ENCODE results near the gene MYOM3.
"Not testable (repeated sequence)": the region's sequence is repeated elsewhere in the genome, so short reads cannot be mapped to it uniquely, and the experiment has no call there.

The MYOM3 gene

DNA sequence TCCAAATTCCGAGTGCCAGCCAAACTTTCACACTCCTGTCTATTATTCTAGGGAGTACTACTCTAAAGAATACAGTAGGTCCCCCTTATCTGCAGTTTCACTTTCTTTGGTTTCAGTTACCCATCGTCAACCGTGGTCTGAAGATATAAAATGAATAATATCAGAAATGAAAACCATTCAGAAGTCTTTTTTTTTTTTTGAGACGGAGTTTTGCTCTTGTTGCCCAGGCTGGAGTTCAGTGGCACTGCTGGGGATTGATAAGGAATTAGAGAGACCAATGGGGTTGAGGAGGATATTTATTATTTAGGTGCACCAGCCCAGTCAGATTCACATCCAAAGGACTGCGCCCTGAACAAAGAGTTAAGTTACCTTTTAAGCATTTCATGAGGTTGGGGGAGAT lies 79.0 kb downstream of the MYOM3 start:
- H3K36me3 ChIP-seq (ENCODE audit: control insufficient read depth, low read length), result no peaks in the 10 kb centered on the region
- H3K4me2 ChIP-seq (ENCODE audit: low read length), result no peak overlapping the region
- H3K4me3 ChIP-seq (ENCODE audit: low read length), result no peak overlapping the region
- no peaks in the 10 kb centered on the region for H3K79me2 ChIP-seq (ENCODE audit: control insufficient read depth, low read length)
- no peaks in the 10 kb centered on the region for H3F3A ChIP-seq (ENCODE audit: control insufficient read depth, insufficient read depth)
- H3K4me1 ChIP-seq (ENCODE audit: control insufficient read depth, low read length), result no peaks in the 10 kb centered on the region
- no peaks in the 10 kb centered on the region; the same call in 1 of the 2 replicates for H3K27me3 ChIP-seq (ENCODE audit: control insufficient read depth, low read length)
- no peak overlapping the region for H3K27ac ChIP-seq (ENCODE audit: low read depth, low read length)
- no peaks in the 10 kb centered on the region for H3K9me3 ChIP-seq (ENCODE audit: control insufficient read depth, insufficient read depth, low read length)
- no peaks in the 10 kb centered on the region for H4K20me1 ChIP-seq (ENCODE audit: control insufficient read depth, insufficient read depth, low read depth, low read length)
- H3K9me2 ChIP-seq (replicated peaks; ENCODE audit: control insufficient read depth, low read length), result no peaks in the 10 kb centered on the region
- no peak for TF ChIP-seq EZH2phosphoT487 (IDR thresholded peaks at IDR 0.05; ENCODE audit: borderline replicate concordance, low read length)
- TF ChIP-seq, protein P1, sequence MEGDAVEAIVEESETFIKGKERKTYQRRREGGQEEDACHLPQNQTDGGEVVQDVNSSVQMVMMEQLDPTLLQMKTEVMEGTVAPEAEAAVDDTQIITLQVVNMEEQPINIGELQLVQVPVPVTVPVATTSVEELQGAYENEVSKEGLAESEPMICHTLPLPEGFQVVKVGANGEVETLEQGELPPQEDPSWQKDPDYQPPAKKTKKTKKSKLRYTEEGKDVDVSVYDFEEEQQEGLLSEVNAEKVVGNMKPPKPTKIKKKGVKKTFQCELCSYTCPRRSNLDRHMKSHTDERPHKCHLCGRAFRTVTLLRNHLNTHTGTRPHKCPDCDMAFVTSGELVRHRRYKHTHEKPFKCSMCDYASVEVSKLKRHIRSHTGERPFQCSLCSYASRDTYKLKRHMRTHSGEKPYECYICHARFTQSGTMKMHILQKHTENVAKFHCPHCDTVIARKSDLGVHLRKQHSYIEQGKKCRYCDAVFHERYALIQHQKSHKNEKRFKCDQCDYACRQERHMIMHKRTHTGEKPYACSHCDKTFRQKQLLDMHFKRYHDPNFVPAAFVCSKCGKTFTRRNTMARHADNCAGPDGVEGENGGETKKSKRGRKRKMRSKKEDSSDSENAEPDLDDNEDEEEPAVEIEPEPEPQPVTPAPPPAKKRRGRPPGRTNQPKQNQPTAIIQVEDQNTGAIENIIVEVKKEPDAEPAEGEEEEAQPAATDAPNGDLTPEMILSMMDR (IDR thresholded peaks at IDR 0.05; ENCODE audit: low read depth, low read length, poor library complexity, severe bottlenecking), result no peak

DNA sequence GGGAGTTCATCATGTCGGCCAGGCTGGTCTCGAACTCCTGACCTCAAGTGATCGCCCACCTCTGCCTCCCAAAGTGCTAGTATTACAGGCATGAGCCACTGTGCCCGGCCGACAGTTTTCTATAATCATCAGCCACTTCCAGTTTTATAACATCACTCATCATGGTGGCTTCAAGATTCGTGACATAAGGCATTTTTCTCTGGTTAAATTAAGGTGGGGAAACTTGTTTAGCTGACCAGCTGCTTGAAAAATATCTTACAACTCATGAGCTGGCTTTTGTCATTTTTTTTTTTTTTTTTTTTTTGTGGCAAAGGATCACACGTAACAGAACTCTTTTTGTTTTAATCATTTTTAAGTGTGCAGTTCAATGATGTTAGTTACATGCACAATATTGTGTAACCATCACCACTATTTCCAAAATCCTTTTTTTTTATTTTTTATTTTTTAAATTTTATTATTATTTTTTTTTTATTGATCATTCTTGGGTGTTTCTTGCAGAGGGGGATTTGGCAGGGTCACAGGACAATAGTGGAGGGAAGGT lies 80.9 kb downstream of the MYOM3 start:
- H3K36me3 ChIP-seq (ENCODE audit: control insufficient read depth, low read length); H3K4me3 ChIP-seq (ENCODE audit: low read length); H3K4me1 ChIP-seq (ENCODE audit: control insufficient read depth, low read length); H3K27ac ChIP-seq (ENCODE audit: low read depth, low read length); H3K27me3 ChIP-seq (ENCODE audit: control insufficient read depth, low read length); H3K4me2 ChIP-seq (ENCODE audit: low read length); H3F3A ChIP-seq (ENCODE audit: control insufficient read depth, insufficient read depth); H3K79me2 ChIP-seq (ENCODE audit: control insufficient read depth, low read length); H3K9me2 ChIP-seq (replicated peaks; ENCODE audit: control insufficient read depth, low read length); H4K20me1 ChIP-seq (ENCODE audit: control insufficient read depth, insufficient read depth, low read depth, low read length); H3K9me3 ChIP-seq (ENCODE audit: control insufficient read depth, insufficient read depth, low read length): not testable (repeated sequence)

DNA sequence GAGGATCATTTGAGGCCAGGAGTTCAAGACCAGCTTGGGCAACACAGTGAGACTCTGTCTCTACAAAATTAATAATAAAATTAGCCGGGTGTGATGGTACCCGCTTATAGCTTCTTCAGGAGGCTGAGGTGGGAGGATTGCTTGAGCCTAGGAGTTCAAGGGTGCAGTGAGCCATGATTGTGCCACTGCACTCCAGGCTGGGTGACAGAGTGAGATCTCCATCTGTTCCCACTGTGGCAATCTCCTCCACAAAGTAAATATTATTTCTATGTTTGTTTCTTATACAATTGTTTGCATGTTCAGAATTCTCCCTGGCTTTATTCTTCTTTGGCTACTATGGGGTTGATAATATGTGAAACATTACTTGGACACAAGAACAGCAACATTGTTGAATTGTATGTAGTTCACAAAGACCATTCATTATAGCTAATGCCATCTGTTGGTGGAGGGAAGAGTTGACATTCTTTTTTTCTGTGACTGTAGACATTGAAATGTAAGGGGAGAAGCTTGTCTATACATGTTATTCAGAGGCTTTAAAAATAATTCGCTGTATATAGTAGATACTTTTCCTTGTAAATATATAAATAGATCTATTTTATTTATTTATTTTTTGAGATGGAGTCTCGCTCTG lies 84.0 kb downstream of the MYOM3 start:
- Histone ChIP-seq H3K9me3 (ENCODE audit: control insufficient read depth, insufficient read depth, low read length) (no peaks in the 10 kb centered on the region), H4K20me1 (ENCODE audit: control insufficient read depth, insufficient read depth, low read depth, low read length) (no peaks in the 10 kb centered on the region), H3F3A (ENCODE audit: control insufficient read depth, insufficient read depth) (no peaks in the 10 kb centered on the region), H3K27ac (ENCODE audit: low read depth, low read length) (no peak overlapping the region), H3K9me2 (replicated peaks; ENCODE audit: control insufficient read depth, low read length) (no peaks in the 10 kb centered on the region), H3K4me2 (ENCODE audit: low read length) (no peak overlapping the region), H3K27me3 (ENCODE audit: control insufficient read depth, low read length) (no peaks in the 10 kb centered on the region), H3K4me1 (ENCODE audit: control insufficient read depth, low read length) (peaks cover 7% of the 10 kb centered on the region), H3K4me3 (ENCODE audit: low read length) (no peak overlapping the region), H3K36me3 (ENCODE audit: control insufficient read depth, low read length) (no peaks in the 10 kb centered on the region), H3K79me2 (ENCODE audit: control insufficient read depth, low read length) (no peaks in the 10 kb centered on the region)
- TF ChIP-seq, protein P1 (IDR thresholded peaks at IDR 0.05; ENCODE audit: low read depth, low read length, poor library complexity, severe bottlenecking), result peak; percentile 62
- TF ChIP-seq EZH2phosphoT487 (IDR thresholded peaks at IDR 0.05; ENCODE audit: borderline replicate concordance, low read length), result no peak

GRCh38 chr1:24022581-24023361 lies 89.2 kb downstream of the MYOM3 start:
- Histone ChIP-seq H3K4me1 (ENCODE audit: control insufficient read depth, low read length) (peaks cover 7% of the 10 kb centered on the region), H3K4me2 (ENCODE audit: low read length) (no peak overlapping the region), H3K27ac (ENCODE audit: low read depth, low read length) (no peak overlapping the region)

More at GRCh38 chr1:24022581-24023361, 89.2 kb downstream of the MYOM3 start:
- H3K27me3 ChIP-seq (ENCODE audit: control insufficient read depth, low read length), result no peaks in the 10 kb centered on the region
- H3K79me2 ChIP-seq (ENCODE audit: control insufficient read depth, low read length), result no peaks in the 10 kb centered on the region
- H4K20me1 ChIP-seq (ENCODE audit: control insufficient read depth, insufficient read depth, low read depth, low read length), result no peaks in the 10 kb centered on the region
- no peak for TF ChIP-seq EZH2phosphoT487 (IDR thresholded peaks at IDR 0.05; ENCODE audit: borderline replicate concordance, low read length)
- TF ChIP-seq, protein P1 (IDR thresholded peaks at IDR 0.05; ENCODE audit: low read depth, low read length, poor library complexity, severe bottlenecking), result no peak
- no peak overlapping the region for H3K4me3 ChIP-seq (ENCODE audit: low read length)
- H3K36me3 ChIP-seq (ENCODE audit: control insufficient read depth, low read length), result no peaks in the 10 kb centered on the region
- no peaks in the 10 kb centered on the region for H3K9me3 ChIP-seq (ENCODE audit: control insufficient read depth, insufficient read depth, low read length)
- H3F3A ChIP-seq (ENCODE audit: control insufficient read depth, insufficient read depth), result no peaks in the 10 kb centered on the region
- no peaks in the 10 kb centered on the region for H3K9me2 ChIP-seq (replicated peaks; ENCODE audit: control insufficient read depth, low read length)

Data from DOHH2 (cell line).